Measurements from ENCODE around the gene CD226.
"Not testable (repeated sequence)": the region's sequence is repeated elsewhere in the genome, so short reads cannot be mapped to it uniquely, and the experiment has no call there.

DNA sequence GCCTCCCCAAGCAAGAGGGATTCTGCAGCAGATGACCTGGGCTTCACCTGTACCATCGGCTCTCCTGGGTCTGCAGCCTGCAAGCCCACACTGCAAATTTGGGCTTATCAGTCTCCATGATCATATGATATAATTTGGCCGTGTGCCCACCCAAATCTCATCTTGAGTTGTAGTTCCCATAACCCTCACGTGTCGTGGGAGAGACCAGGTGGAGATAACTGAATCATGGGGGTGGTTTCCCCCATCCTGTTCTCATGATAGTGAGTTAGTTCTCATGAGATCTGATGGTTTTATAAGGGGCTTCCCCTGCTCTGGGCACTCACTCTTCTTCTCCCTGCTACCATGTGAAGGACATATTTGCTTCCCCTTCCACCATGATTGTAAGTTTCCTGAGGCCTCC lies 7.9 kb downstream of the CD226 start:
- not testable (repeated sequence) for TF ChIP-seq POLR2AphosphoS5 (IDR thresholded peaks at IDR 0.05; ENCODE audit: borderline replicate concordance, low read depth, low read length); EZH2 (IDR thresholded peaks at IDR 0.05); FOXP2 (optimal IDR thresholded peaks at IDR 0.05; ENCODE audit: control extremely low read depth, extremely low read length, insufficient read depth)
